T-cell (primary cell): Measurements from ENCODE around the gene P2RY14. TPM values are rescaled to one million over a fixed set of nuclear protein-coding genes. Genes with fewer than 3 reads are reported as not detected.

Experiments used
- ATAC-seq, 4 experiments: fragments of 200-7000 bp in 3 of 4; fragments of 150-1000 bp in 1 of 4; cut with Tn5 transposase; replicated peaks in 1 of 4; 1 replicate in 3 of 4; 2 replicates in 1 of 4; pipeline ENCODE4 v1.10.0; 2021; ENCODE audit warnings: moderate library complexity in 3 of 4, mild to moderate bottlenecking in 2 of 4, moderate number of reproducible peaks in 1 of 4
- CTCF ChIA-PET, 2 donors: fragments of 300-600 bp; sonication (Branson Sonifier 250); formaldehyde crosslinking; loops; one replicate each; lab custom pipeline; 2022; ENCODE audit warnings: antibody characterized with exemption in 2 of 2; lab: Charles Lee
- POLR2A ChIA-PET, 2 donors: fragments of 300-600 bp; sonication (Branson Sonifier 250); formaldehyde crosslinking; loops; one replicate each; lab custom pipeline; 2022; ENCODE audit warnings: antibody characterized with exemption in 2 of 2; lab: Charles Lee
- DNase-seq, 35 experiments: peaks; one replicate each; pipeline versions ENCODE4 v3.0.0 to v3.0.0-alpha.2; 2013 to 2023
- H3K27ac ChIP-seq: one replicate; pipeline ENCODE4 v1.5.1; 2013; ENCODE audit warnings: low read length
- H3K27me3 ChIP-seq, 2 experiments: replicated peaks in 1 of 2; 1 replicate in 1 of 2; 2 replicates in 1 of 2; pipeline versions ENCODE4 v1.6.1 to v1.7.0; 2013; ENCODE audit warnings: low read length in 1 of 2, mixed read lengths in 1 of 2; ENCODE audit not compliant: control insufficient read depth in 2 of 2, insufficient read depth in 2 of 2; ENCODE audit errors: extremely low read depth in 1 of 2
- H3K36me3 ChIP-seq, 2 donors: 1 replicate in 1 of 2; 2 replicates in 1 of 2; pipeline versions ENCODE4 v1.6.1 to v1.7.0; 2013; ENCODE audit warnings: low read length in 1 of 2; ENCODE audit not compliant: control insufficient read depth in 2 of 2, insufficient read depth in 1 of 2; ENCODE audit errors: extremely low read depth in 1 of 2
- H3K4me1 ChIP-seq, 2 experiments: 1 replicate in 1 of 2; 2 replicates in 1 of 2; pipeline versions ENCODE4 v1.6.1 to v1.7.0; 2013; ENCODE audit warnings: low read length in 2 of 2, mixed read lengths in 1 of 2; ENCODE audit not compliant: insufficient read depth in 2 of 2, control insufficient read depth in 1 of 2; ENCODE audit errors: extremely low read depth in 1 of 2
- H3K4me3 ChIP-seq, 2 donors: 1 replicate in 1 of 2; 2 replicates in 1 of 2; pipeline versions ENCODE4 v1.5.1 to v1.7.0; 2013; ENCODE audit warnings: mild to moderate bottlenecking in 2 of 2, low read length in 1 of 2, moderate library complexity in 1 of 2; ENCODE audit not compliant: control insufficient read depth in 1 of 2; ENCODE audit errors: extremely low read depth in 1 of 2
- H3K9me3 ChIP-seq: 2 replicates; pipeline ENCODE4 v1.7.0; 2013
- H3K27ac Mint-ChIP-seq, 2 donors: one replicate each; pipeline ENCODE4 v1.8.0; 2020 to 2021; ENCODE audit warnings: mild to moderate bottlenecking in 2 of 2, mixed read lengths in 2 of 2
- H3K27me3 Mint-ChIP-seq, 2 donors: one replicate each; pipeline ENCODE4 v1.8.0; 2021 to 2022; ENCODE audit warnings: mixed read lengths in 2 of 2
- H3K36me3 Mint-ChIP-seq: one replicate; pipeline ENCODE4 v1.8.0; 2021; ENCODE audit warnings: mixed read lengths
- H3K4me1 Mint-ChIP-seq, 3 donors: one replicate each; pipeline ENCODE4 v1.8.0; 2020 to 2022; ENCODE audit warnings: mixed read lengths in 3 of 3, mild to moderate bottlenecking in 1 of 3
- H3K4me3 Mint-ChIP-seq, 3 donors: one replicate each; pipeline ENCODE4 v1.8.0; 2020 to 2022; ENCODE audit warnings: mild to moderate bottlenecking in 3 of 3, mixed read lengths in 3 of 3, moderate library complexity in 3 of 3
- H3K9me3 Mint-ChIP-seq, 3 donors: one replicate each; pipeline ENCODE4 v1.8.0; 2020 to 2022; ENCODE audit warnings: mixed read lengths in 3 of 3
- WGBS: methylation state at CpG from one replicate; pipeline ENCODE4 v1.1.5; 2013; ENCODE audit warnings: missing lambda C conversion rate; ENCODE audit not compliant: insufficient coverage; 5-methylcytosine and 5-hydroxymethylcytosine counted together
- total RNA-seq, 35 experiments: library from RNA in 6 of 35; stranded (reverse) in 6 of 35; fragments of 120-200 nt in 1 of 35; gene quantifications; one replicate each; pipeline versions ENCODE4 v1.2.1 to v1.2.4 and lab custom pipeline; 2013 to 2026

The P2RY14 gene
- total RNA-seq, 5 donors from 2014 or later (not counting 1 experiment from before 2014, with no cell fraction given): 0.30 to 0.73 (median 0.58) TPM

GRCh38 chr3:151297429-151297828 is 19.1 kb upstream of the P2RY14 start:
- H3K9me3 ChIP-seq: no peaks in the 10 kb centered on the region
- no peaks in the 10 kb centered on the region for H3K27me3 ChIP-seq
- no peaks in the 10 kb centered on the region for H3K4me1 ChIP-seq
- DNase-seq (no peak), ATAC-seq (no peak)
- WGBS: no CpG with 5 or more reads among the region's 2 CpGs
- no peak overlapping the region for H3K4me3 Mint-ChIP-seq
- H3K4me1 Mint-ChIP-seq: no peaks in the 10 kb centered on the region
- H3K36me3 Mint-ChIP-seq: no peaks in the 10 kb centered on the region
- H3K9me3 Mint-ChIP-seq: no peaks in the 10 kb centered on the region
- POLR2A ChIA-PET: interaction anchor here in 1 of 2 donors (0.6 kb wide), 1 partner anchor 1104 kb away, joined by 3 read pairs; no protein-coding TSS in a partner anchor
- no peak overlapping the region for H3K27ac Mint-ChIP-seq
- no peak overlapping the region for H3K4me3 ChIP-seq
- H3K27ac ChIP-seq: no peak overlapping the region
- CTCF ChIA-PET: interaction anchor here in 1 of 2 donors (1.4 kb wide), 1 partner anchor 70 kb away, joined by 5 read pairs; no protein-coding TSS in a partner anchor
- H3K36me3 ChIP-seq: no peaks in the 10 kb centered on the region
- H3K27me3 Mint-ChIP-seq: peaks cover 10 to 13% of the 10 kb centered on the region in 2 donors

DNA sequence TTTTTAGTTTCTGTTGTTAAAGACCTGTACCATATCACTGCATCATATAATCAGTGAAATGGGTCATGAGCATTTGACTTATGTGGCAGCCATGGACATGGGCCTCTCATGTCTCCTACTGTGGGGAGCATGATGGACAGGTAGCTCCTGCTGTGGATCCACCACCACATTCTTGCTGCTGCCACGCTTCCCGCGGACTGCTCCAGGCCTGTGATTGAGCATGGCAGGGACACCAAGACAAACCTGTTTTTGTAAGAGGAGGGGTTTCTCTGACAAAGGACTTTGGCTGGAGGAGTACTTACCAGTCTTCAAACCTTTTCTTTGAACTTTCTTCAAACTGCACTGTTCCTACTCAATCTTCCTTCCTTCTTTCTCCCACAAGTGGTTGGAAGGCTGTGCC is 17.9 kb upstream of the P2RY14 start:
- Histone ChIP-seq H3K9me3 (no peaks in the 10 kb centered on the region), H3K36me3 (no peaks in the 10 kb centered on the region), H3K27ac (no peak overlapping the region), H3K27me3 (no peaks in the 10 kb centered on the region), H3K4me1 (no peaks in the 10 kb centered on the region), H3K4me3 (no peak overlapping the region)
- Mint-ChIP-seq H3K4me1 (no peaks in the 10 kb centered on the region), H3K9me3 (no peaks in the 10 kb centered on the region), H3K27ac (no peak overlapping the region), H3K27me3 (peaks cover 9 to 11% of the 10 kb centered on the region in 2 donors), H3K36me3 (no peaks in the 10 kb centered on the region), H3K4me3 (no peak overlapping the region)
- no CpG with 5 or more reads among the region's 3 CpGs for WGBS
- DNase-seq (no peak), ATAC-seq (no peak)
- ChIA-PET CTCF (no interaction called here), POLR2A (no interaction called here)

GRCh38 chr3:151293127-151293526 is 14.8 kb upstream of the P2RY14 start:
- 60% methylated on average over 1 of the region's 6 CpGs for WGBS
- H3K9me3 ChIP-seq: no peaks in the 10 kb centered on the region
- H3K9me3 Mint-ChIP-seq: no peaks in the 10 kb centered on the region
- H3K27me3 ChIP-seq: no peaks in the 10 kb centered on the region
- H3K27ac Mint-ChIP-seq: no peak overlapping the region
- H3K27me3 Mint-ChIP-seq: peaks cover 0 to 4% of the 10 kb centered on the region in 2 donors
- H3K4me1 ChIP-seq: no peaks in the 10 kb centered on the region
- DNase-seq (no peak), ATAC-seq (no peak)
- no peak overlapping the region for H3K27ac ChIP-seq
- H3K36me3 ChIP-seq: no peaks in the 10 kb centered on the region
- no peaks in the 10 kb centered on the region for H3K4me1 Mint-ChIP-seq
- ChIA-PET POLR2A (interaction anchor here (0.5 to 0.6 kb wide), 3 partner anchors 12 to 78 kb away, joined by 3 to 4 read pairs (median 3); no protein-coding TSS in a partner anchor), CTCF (interaction anchor here (0.6 to 1.8 kb wide), 6 partner anchors 9 to 1190 kb away, joined by 3 to 7 read pairs (median 4); no protein-coding TSS in a partner anchor)
- H3K4me3 ChIP-seq: no peak overlapping the region
- H3K4me3 Mint-ChIP-seq: no peak overlapping the region
- H3K36me3 Mint-ChIP-seq: no peaks in the 10 kb centered on the region

- no peaks in the 10 kb centered on the region for H3K9me3 ChIP-seq
- no peaks in the 10 kb centered on the region for H3K36me3 ChIP-seq
- Mint-ChIP-seq H3K27ac (no peak overlapping the region), H3K4me3 (no peak overlapping the region), H3K27me3 (peaks cover 0 to 4% of the 10 kb centered on the region in 2 donors), H3K36me3 (no peaks in the 10 kb centered on the region), H3K9me3 (no peaks in the 10 kb centered on the region), H3K4me1 (no peaks in the 10 kb centered on the region)
- no peak for ATAC-seq
- no peaks in the 10 kb centered on the region for H3K27me3 ChIP-seq
- ChIA-PET CTCF (no interaction called here), POLR2A (no interaction called here)
- H3K4me1 ChIP-seq: no peaks in the 10 kb centered on the region
- no peak for DNase-seq
- no peak overlapping the region for H3K27ac ChIP-seq
- 57% methylated on average over 2 of the region's 3 CpGs for WGBS
- H3K4me3 ChIP-seq: no peak overlapping the region
These were observed 12.3 kb upstream of the P2RY14 start for GRCh38 chr3:151290673-151291072.

GRCh38 chr3:151289445-151289844 is 11.1 kb upstream of the P2RY14 start:
- POLR2A ChIA-PET: no interaction called here
- Mint-ChIP-seq H3K4me1 (peaks cover 0 to under 1% (median 0%) of the 10 kb centered on the region in 3 donors), H3K4me3 (no peak overlapping the region), H3K9me3 (no peaks in the 10 kb centered on the region), H3K27ac (no peak overlapping the region), H3K36me3 (no peaks in the 10 kb centered on the region), H3K27me3 (peaks cover 0 to 4% of the 10 kb centered on the region in 2 donors)
- Histone ChIP-seq H3K36me3 (no peaks in the 10 kb centered on the region), H3K27ac (no peak overlapping the region), H3K27me3 (no peaks in the 10 kb centered on the region), H3K4me1 (no peaks in the 10 kb centered on the region), H3K4me3 (no peak overlapping the region), H3K9me3 (no peaks in the 10 kb centered on the region)
- no CpG with 5 or more reads among the region's 3 CpGs for WGBS
- CTCF ChIA-PET: interaction anchor here in 1 of 2 donors (0.6 to 0.9 kb wide), 4 partner anchors 91 to 615 kb away, joined by 3 to 4 read pairs (median 3); no protein-coding TSS in a partner anchor
- DNase-seq (no peak), ATAC-seq (no peak)

- no peak overlapping the region for H3K4me3 ChIP-seq
- H3K36me3 Mint-ChIP-seq: no peaks in the 10 kb centered on the region
- peaks cover 0 to 17% (median 16%) of the 10 kb centered on the region in 3 donors for H3K4me1 Mint-ChIP-seq
- ATAC-seq (no peak), DNase-seq (no peak)
- H3K36me3 ChIP-seq: no peaks in the 10 kb centered on the region
- no peaks in the 10 kb centered on the region for H3K27me3 ChIP-seq
- POLR2A ChIA-PET: no interaction called here
- no peak overlapping the region for H3K27ac ChIP-seq
- H3K27ac Mint-ChIP-seq: no peak overlapping the region
- no peaks in the 10 kb centered on the region for H3K9me3 Mint-ChIP-seq
- CTCF ChIA-PET: interaction anchor here (0.6 to 2.9 kb wide), 6 partner anchors 57 to 1185 kb away, joined by 3 to 11 read pairs (median 5); no protein-coding TSS in a partner anchor
- H3K9me3 ChIP-seq: no peaks in the 10 kb centered on the region
- no peaks in the 10 kb centered on the region for H3K27me3 Mint-ChIP-seq
- H3K4me1 ChIP-seq: peaks cover 0 to 11% of the 10 kb centered on the region in 2 experiments
- WGBS: no CpG with 5 or more reads among the region's 1 CpG
- H3K4me3 Mint-ChIP-seq: no peak overlapping the region
These were observed 7.6 kb upstream of the P2RY14 start for GRCh38 chr3:151285940-151286339.
